Mesothelial cell of epicardium (in vitro differentiated cells): Measurements from ENCODE around the gene ALDH3A2. TPM values are rescaled to one million over a fixed set of nuclear protein-coding genes. Genes with fewer than 3 reads are reported as not detected.

ENCODE experiments used
- DNase-seq, 2 experiments: peaks; one replicate each; pipeline ENCODE4 v3.0.0; 2021; ENCODE audit warnings: low spot score in 2 of 2; ENCODE audit not compliant: unreplicated experiment in 2 of 2
- H3K27ac Mint-ChIP-seq: 2 replicates; pipeline ENCODE4 v1.8.0; 2021; ENCODE audit warnings: mixed read lengths
- H3K27me3 Mint-ChIP-seq: 2 replicates; pipeline ENCODE4 v1.8.0; 2021; ENCODE audit warnings: low read depth, mixed read lengths
- H3K36me3 Mint-ChIP-seq: 2 replicates; pipeline ENCODE4 v1.8.0; 2021; ENCODE audit warnings: mixed read lengths
- H3K4me1 Mint-ChIP-seq: 2 replicates; pipeline ENCODE4 v1.8.0; 2021; ENCODE audit warnings: mixed read lengths
- H3K4me3 Mint-ChIP-seq: 2 replicates; pipeline ENCODE4 v1.8.0; 2021; ENCODE audit warnings: mild to moderate bottlenecking, moderate library complexity, mixed read lengths
- H3K9me3 Mint-ChIP-seq: 2 replicates; pipeline ENCODE4 v1.8.0; 2021; ENCODE audit warnings: mixed read lengths
- CTCF ChIP-seq: fragments of 200-600 bp; sonication (generic); IDR thresholded peaks from one replicate; pipeline ENCODE4 v1.5.0; 2021; ENCODE audit warnings: antibody characterized with exemption; ENCODE audit not compliant: unreplicated experiment
- total RNA-seq: library from RNA; stranded (reverse); gene quantifications from 3 replicates; pipeline ENCODE4 v1.2.1, GENCODE V29; 2021

Gene ALDH3A2
- total RNA-seq, 1 donor from 2014 or later, result 78.4 TPM

GRCh38 chr17:19720210-19720475, 71.6 kb downstream of the ALDH3A2 start:
- H3K4me1 Mint-ChIP-seq, result peaks cover 5% of the 10 kb centered on the region
- TF ChIP-seq CTCF, result no peak
- no peak overlapping the region for H3K4me3 Mint-ChIP-seq
- H3K9me3 Mint-ChIP-seq, result no peaks in the 10 kb centered on the region
- no peak overlapping the region for H3K27ac Mint-ChIP-seq
- no peaks in the 10 kb centered on the region for H3K36me3 Mint-ChIP-seq
- no peak for DNase-seq
- H3K27me3 Mint-ChIP-seq, result no peaks in the 10 kb centered on the region

GRCh38 chr17:19720631-19721426, 72.3 kb downstream of the ALDH3A2 start:
- Mint-ChIP-seq H3K9me3 (no peaks in the 10 kb centered on the region), H3K36me3 (no peaks in the 10 kb centered on the region), H3K4me3 (no peak overlapping the region), H3K27me3 (no peaks in the 10 kb centered on the region), H3K27ac (no peak overlapping the region), H3K4me1 (peaks cover 5% of the 10 kb centered on the region)
- no peak for DNase-seq
- TF ChIP-seq CTCF, result no peak

- no peak overlapping the region for H3K4me3 Mint-ChIP-seq
- peaks cover 10% of the 10 kb centered on the region for H3K4me1 Mint-ChIP-seq
- H3K27me3 Mint-ChIP-seq, result no peaks in the 10 kb centered on the region
- H3K36me3 Mint-ChIP-seq, result no peaks in the 10 kb centered on the region
- no peak for TF ChIP-seq CTCF
- H3K9me3 Mint-ChIP-seq, result no peaks in the 10 kb centered on the region
- no peak for DNase-seq
- H3K27ac Mint-ChIP-seq, result no peak overlapping the region
These were observed 75.4 kb downstream of the ALDH3A2 start for GRCh38 chr17:19723964-19724363.

- no peak for TF ChIP-seq CTCF
These were observed 76.2 kb downstream of the ALDH3A2 start for GRCh38 chr17:19724501-19725420.

GRCh38 chr17:19725486-19725885, 76.9 kb downstream of the ALDH3A2 start:
- Mint-ChIP-seq H3K36me3 (no peaks in the 10 kb centered on the region), H3K27ac (no peak overlapping the region), H3K4me3 (no peak overlapping the region), H3K4me1 (peaks cover 7% of the 10 kb centered on the region), H3K9me3 (no peaks in the 10 kb centered on the region), H3K27me3 (no peaks in the 10 kb centered on the region)
- DNase-seq, result no peak
- TF ChIP-seq CTCF, result no peak

More at GRCh38 chr17:19724501-19725420, 76.2 kb downstream of the ALDH3A2 start:
- Mint-ChIP-seq H3K36me3 (no peaks in the 10 kb centered on the region), H3K4me3 (no peak overlapping the region), H3K27ac (no peak overlapping the region), H3K4me1 (peaks cover 10% of the 10 kb centered on the region), H3K27me3 (no peaks in the 10 kb centered on the region), H3K9me3 (no peaks in the 10 kb centered on the region)
- no peak for DNase-seq
